Measurements from ENCODE around the gene HOXD13. TPM values are rescaled to one million over a fixed set of nuclear protein-coding genes. Genes with fewer than 3 reads are reported as not detected.

Gene HOXD13
- total and polyA plus RNA-seq, 2 of the 8 experiments (the other 6 are each of a cell fraction or from before 2014, with no cell fraction given), result not detected

- H4K8ac ChIP-seq (ENCODE audit: extremely low read depth, insufficient read depth, low read length), result no peak overlapping the region
- no peak for FAIRE-seq
- H3K27me3 ChIP-seq (replicated peaks in 1 of 4; ENCODE audit: control insufficient read depth in 3 of 4, extremely low read depth in 1 of 4, insufficient read depth in 3 of 4, low read length in 3 of 4), result peaks cover 85 to 98% (median 92%) of the 10 kb centered on the region in 4 experiments
- no peak overlapping the region for H4K91ac ChIP-seq (replicated peaks; ENCODE audit: insufficient read length, low read length)
- no peaks in the 10 kb centered on the region for H3K79me1 ChIP-seq (ENCODE audit: low read depth, low read length)
- no peak overlapping the region for H2AFZ ChIP-seq (ENCODE audit: low read length)
- H2AK5ac ChIP-seq (ENCODE audit: low read depth, low read length), result no peak overlapping the region
- no peak overlapping the region for H2BK12ac ChIP-seq (ENCODE audit: low read depth, low read length)
- no peak overlapping the region for H2BK20ac ChIP-seq (ENCODE audit: low read length)
- no peak overlapping the region for H3K4me3 ChIP-seq (ENCODE audit: extremely low read depth in 1 of 4, insufficient read depth in 2 of 4, low read depth in 3 of 4, low read length in 4 of 4)
- no peak overlapping the region for H3K18ac ChIP-seq (ENCODE audit: extremely low read depth, low read length)
- H3K23me2 ChIP-seq (ENCODE audit: low read depth, low read length), result peaks cover 6% of the 10 kb centered on the region; the same call in 1 of the 2 replicates
- H3K4me2 ChIP-seq (ENCODE audit: insufficient read depth in 1 of 2, low read depth in 2 of 2, low read length in 2 of 2), result peak overlapping the region in 1 of 2 experiments; percentile 52; a peak in 1 of 4 replicates
- no peak overlapping the region for H3K27ac ChIP-seq (ENCODE audit: low read depth, low read length)
- no peak for DNase-seq (ENCODE audit: low read depth in 1 of 2, low spot score in 2 of 2)
- no peak overlapping the region for H2BK15ac ChIP-seq (ENCODE audit: low read length)
- no peak overlapping the region for H4K5ac ChIP-seq (ENCODE audit: insufficient read length, low read depth, low read length)
- H3K4me1 ChIP-seq (replicated peaks in 1 of 4; ENCODE audit: control insufficient read depth in 3 of 4, insufficient read depth in 4 of 4, low read length in 3 of 4), result peaks cover 3 to 19% (median 8%) of the 10 kb centered on the region in 4 experiments; a peak in 6 of 7 replicates
- POLR2A ChIA-PET (ENCODE audit: partially characterized antibody), result no interaction called here
- H3K14ac ChIP-seq (ENCODE audit: insufficient read length), result no peak overlapping the region
- no peak overlapping the region for H3K23ac ChIP-seq (ENCODE audit: insufficient read length)
- H3K36me3 ChIP-seq (ENCODE audit: control insufficient read depth in 2 of 4, insufficient read depth in 4 of 4, low read length in 3 of 4), result peaks cover 0 to 6% (median 0%) of the 10 kb centered on the region in 4 experiments; a peak in 1 of 8 replicates
- H2BK5ac ChIP-seq (ENCODE audit: low read depth, low read length), result no peak overlapping the region
- CTCF ChIA-PET (ENCODE audit: partially characterized antibody), result no interaction called here
- no peak overlapping the region for H3K9ac ChIP-seq (replicated peaks in 1 of 4; ENCODE audit: extremely low read depth in 1 of 4, low read depth in 3 of 4, low read length in 3 of 4)
- TF ChIP-seq SUZ12 (IDR thresholded peaks at IDR 0.05; ENCODE audit: low read length), result no peak
- 0 out of 2 replicates have a peak, but pooled peaks have one; percentile 4 for TF ChIP-seq CBX8 (IDR thresholded peaks at IDR 0.05; ENCODE audit: borderline replicate concordance, low read depth, low read length)
- H3K79me2 ChIP-seq (ENCODE audit: control insufficient read depth in 1 of 2, insufficient read depth in 2 of 2, low read length in 2 of 2), result no peaks in the 10 kb centered on the region
- no peak overlapping the region for H2BK120ac ChIP-seq (replicated peaks; ENCODE audit: low read depth, low read length)
- 46% methylated on average over 7 of the region's 7 CpGs; no CpG with 5 or more reads in 1 of the 2 experiments for WGBS, 2 experiments (ENCODE audit: extremely low coverage in 1 of 2, insufficient coverage in 1 of 2, insufficient read length in 1 of 2, insufficient replicate concordance in 2 of 2, low coverage in 1 of 2, low lambda C conversion rate in 2 of 2, missing lambda C conversion rate in 1 of 2)
- H4K20me1 ChIP-seq (replicated peaks in 1 of 2; ENCODE audit: control insufficient read depth in 1 of 2, insufficient read depth in 2 of 2, low read length in 2 of 2), result peaks cover 6 to 12% of the 10 kb centered on the region in 2 experiments
- no peaks in the 10 kb centered on the region; a peak in 1 of 4 replicates for H3K9me3 ChIP-seq (ENCODE audit: insufficient read depth in 2 of 2, low read depth in 1 of 2, low read length in 1 of 2)
- no peak overlapping the region for H3K4ac ChIP-seq (replicated peaks; ENCODE audit: insufficient read length, low read depth, low read length)
- no peak overlapping the region for H3K56ac ChIP-seq (replicated peaks; ENCODE audit: insufficient read length, low read depth, low read length)
Observed at GRCh38 chr2:176076063-176076462, 16.5 kb upstream of the HOXD13 start.

All from H1 (cell line).